Measurements from ENCODE around the gene FNDC3B. TPM values are rescaled to one million over a fixed set of nuclear protein-coding genes. Genes with fewer than 3 reads are reported as not detected.

FNDC3B gene
- total and polyA plus RNA-seq, 2 donors (not counting 1 experiment from before 2014, with no cell fraction given) = 1.2 to 9.2 TPM

GRCh38 chr3:172292422-172292821, 253.0 kb downstream of the FNDC3B start:
- TF ChIP-seq CTCF (IDR thresholded peaks at IDR 0.05) (no peak), EZH2 (IDR thresholded peaks at IDR 0.05; ENCODE audit: borderline replicate concordance, insufficient read depth, low read depth, low read length, poor library complexity, severe bottlenecking) (no peak)
- ATAC-seq (ENCODE audit: low read depth) = no peak
- H3K4me1 Mint-ChIP-seq = peaks cover 8% of the 10 kb centered on the region
- H3K27me3 Mint-ChIP-seq = no peaks in the 10 kb centered on the region
- DNase-seq = no peak
- no peak overlapping the region for H3K27ac ChIP-seq (ENCODE audit: low read length in 2 of 2)
- H3K4me3 ChIP-seq (ENCODE audit: control extremely low read depth in 1 of 5, extremely low read depth in 1 of 5, insufficient read depth in 1 of 5, low read depth in 2 of 5, low read length in 4 of 5) = no peak overlapping the region
- no peaks in the 10 kb centered on the region for H3K4me1 ChIP-seq (ENCODE audit: control insufficient read depth in 2 of 2, insufficient read depth in 2 of 2, low read length in 2 of 2)
- WGBS (ENCODE audit: insufficient coverage) = no CpG with 5 or more reads among the region's 2 CpGs
- H3K27me3 ChIP-seq (replicated peaks in 1 of 4; ENCODE audit: control extremely low read depth in 1 of 4, control insufficient read depth in 3 of 4, insufficient read depth in 4 of 4, low read length in 3 of 4) = no peaks in the 10 kb centered on the region
- no peak overlapping the region for H3K27ac Mint-ChIP-seq
- H3K9me3 ChIP-seq (ENCODE audit: control extremely low read depth in 1 of 3, control insufficient read depth in 2 of 3, insufficient read depth in 1 of 3, low read length in 2 of 3) = no peaks in the 10 kb centered on the region
- no peak overlapping the region for H3K4me3 Mint-ChIP-seq
- no peak overlapping the region for H3K4me2 ChIP-seq (replicated peaks; ENCODE audit: low read depth, low read length, poor library complexity, severe bottlenecking)
- peaks cover 7% of the 10 kb centered on the region for H3K9me3 Mint-ChIP-seq (ENCODE audit: insufficient read depth)
- H3K36me3 ChIP-seq (replicated peaks in 1 of 2; ENCODE audit: control extremely low read depth in 1 of 2, control insufficient read depth in 1 of 2, extremely low read depth in 1 of 2, insufficient read depth in 2 of 2, low read length in 1 of 2) = no peaks in the 10 kb centered on the region
- H2AFZ ChIP-seq (ENCODE audit: insufficient read depth, low read depth, low read length, poor library complexity, severe bottlenecking) = no peak overlapping the region
- POLR2A ChIA-PET = no interaction called here
- H3K79me2 ChIP-seq (ENCODE audit: control insufficient read depth, insufficient read depth, low read length) = no peaks in the 10 kb centered on the region
- H3K9ac ChIP-seq (ENCODE audit: low read length) = no peak overlapping the region
- H4K20me1 ChIP-seq (ENCODE audit: control insufficient read depth, insufficient read depth, low read length, poor library complexity, severe bottlenecking) = no peaks in the 10 kb centered on the region
- intact Hi-C loops (cut with micrococcal nuclease) = no loop called here
- CTCF ChIA-PET = no interaction called here

GRCh38 chr3:172293093-172293492, 253.7 kb downstream of the FNDC3B start:
- TF ChIP-seq CTCF (IDR thresholded peaks at IDR 0.05) = no peak
- no peak for TF ChIP-seq EZH2 (IDR thresholded peaks at IDR 0.05; ENCODE audit: borderline replicate concordance, insufficient read depth, low read depth, low read length, poor library complexity, severe bottlenecking)
- POLR2A ChIA-PET = no interaction called here
- Histone ChIP-seq H3K4me1 (ENCODE audit: control insufficient read depth in 2 of 2, insufficient read depth in 2 of 2, low read length in 2 of 2) (no peaks in the 10 kb centered on the region), H3K27me3 (replicated peaks in 1 of 4; ENCODE audit: control extremely low read depth in 1 of 4, control insufficient read depth in 3 of 4, insufficient read depth in 4 of 4, low read length in 3 of 4) (no peaks in the 10 kb centered on the region), H2AFZ (ENCODE audit: insufficient read depth, low read depth, low read length, poor library complexity, severe bottlenecking) (no peak overlapping the region), H3K4me2 (replicated peaks; ENCODE audit: low read depth, low read length, poor library complexity, severe bottlenecking) (no peak overlapping the region), H3K9me3 (ENCODE audit: control extremely low read depth in 1 of 3, control insufficient read depth in 2 of 3, insufficient read depth in 1 of 3, low read length in 2 of 3) (no peaks in the 10 kb centered on the region), H3K79me2 (ENCODE audit: control insufficient read depth, insufficient read depth, low read length) (no peaks in the 10 kb centered on the region), H3K27ac (ENCODE audit: low read length in 2 of 2) (no peak overlapping the region), H3K36me3 (replicated peaks in 1 of 2; ENCODE audit: control extremely low read depth in 1 of 2, control insufficient read depth in 1 of 2, extremely low read depth in 1 of 2, insufficient read depth in 2 of 2, low read length in 1 of 2) (no peaks in the 10 kb centered on the region), H4K20me1 (ENCODE audit: control insufficient read depth, insufficient read depth, low read length, poor library complexity, severe bottlenecking) (no peaks in the 10 kb centered on the region), H3K9ac (ENCODE audit: low read length) (no peak overlapping the region), H3K4me3 (ENCODE audit: control extremely low read depth in 1 of 5, extremely low read depth in 1 of 5, insufficient read depth in 1 of 5, low read depth in 2 of 5, low read length in 4 of 5) (no peak overlapping the region)
- 83% methylated on average over 1 of the region's 2 CpGs for WGBS (ENCODE audit: insufficient coverage)
- Mint-ChIP-seq H3K9me3 (ENCODE audit: insufficient read depth) (peaks cover 7% of the 10 kb centered on the region), H3K4me3 (no peak overlapping the region), H3K27ac (no peak overlapping the region), H3K27me3 (no peaks in the 10 kb centered on the region), H3K4me1 (peaks cover 8% of the 10 kb centered on the region)
- CTCF ChIA-PET = no interaction called here
- ATAC-seq (ENCODE audit: low read depth) = no peak
- intact Hi-C loops (cut with micrococcal nuclease) = no loop called here
- DNase-seq = no peak

Data from B cell (primary cell).